UCSD-AML1 (cell line): ENCODE measurements around the gene CARHSP1.
"Not testable (repeated sequence)": the region's sequence is repeated elsewhere in the genome, so short reads cannot be mapped to it uniquely, and the experiment has no call there.

Experiments
- DNase-seq: peaks from one replicate; lab custom pipeline; 2025; ENCODE audit not compliant: unreplicated experiment; lab: John Stamatoyannopoulos, UW

The CARHSP1 gene

GRCh38 chr16:8868416-8869211 is at the start of gene CARHSP1:
CARHSP1 (minus strand) TSS chr16:8869006; CDS start chr16:8859328, 9,678 bp downstream.
- DNase-seq = peak; percentile 90

GRCh38 chr16:8917336-8917735 is 48.5 kb upstream of the CARHSP1 start:
- not testable (repeated sequence) for DNase-seq

GRCh38 chr16:8916541-8917225 is 47.9 kb upstream of the CARHSP1 start:
- no peak for DNase-seq

GRCh38 chr16:8915722-8916301 is 47.0 kb upstream of the CARHSP1 start:
- no peak for DNase-seq

GRCh38 chr16:8914098-8914497 is 45.3 kb upstream of the CARHSP1 start:
- no peak for DNase-seq

GRCh38 chr16:8912793-8913192 is 44.0 kb upstream of the CARHSP1 start:
- DNase-seq = no peak

- no peak for DNase-seq
Measured at GRCh38 chr16:8910811-8911210, 42.0 kb upstream of the CARHSP1 start.

GRCh38 chr16:8908810-8909468 is 40.1 kb upstream of the CARHSP1 start:
- DNase-seq = no peak

GRCh38 chr16:8907096-8907495 is 38.3 kb upstream of the CARHSP1 start:
- no peak for DNase-seq

GRCh38 chr16:8905795-8906591 is 37.2 kb upstream of the CARHSP1 start:
- DNase-seq = no peak

GRCh38 chr16:8905168-8905762 is 36.5 kb upstream of the CARHSP1 start:
- DNase-seq = no peak

- DNase-seq = no peak
Measured at GRCh38 chr16:8904018-8904430, 35.2 kb upstream of the CARHSP1 start.

- no peak for DNase-seq
Measured at GRCh38 chr16:8903004-8903403, 34.2 kb upstream of the CARHSP1 start.

- no peak for DNase-seq
Measured at GRCh38 chr16:8901320-8901861, 32.6 kb upstream of the CARHSP1 start.

- no peak for DNase-seq
Measured at GRCh38 chr16:8900343-8900742, 31.5 kb upstream of the CARHSP1 start.

- DNase-seq = no peak
Measured at GRCh38 chr16:8899709-8900317, 31.0 kb upstream of the CARHSP1 start.

- no peak for DNase-seq
Measured at GRCh38 chr16:8898660-8899318, 30.0 kb upstream of the CARHSP1 start.

- DNase-seq = no peak
Measured at GRCh38 chr16:8894736-8895334, 26.0 kb upstream of the CARHSP1 start.
